Measurements from ENCODE around the gene CEP152. TPM values are rescaled to one million over a fixed set of nuclear protein-coding genes. Genes with fewer than 3 reads are reported as not detected.

Gene CEP152
- total RNA-seq, 5 donors from 2014 or later (not counting 1 experiment from before 2014, with no cell fraction given) = 6.6 to 11.4 (median 10.3) TPM

GRCh38 chr15:48777645-48778330 lies 33.1 kb downstream of the CEP152 start:
- H3K27ac Mint-ChIP-seq = no peak overlapping the region
- H3K4me3 Mint-ChIP-seq = no peak overlapping the region
- Histone ChIP-seq H3K27ac (ENCODE audit: low read length) (no peak overlapping the region), H3K4me1 (ENCODE audit: control insufficient read depth in 1 of 2, extremely low read depth in 1 of 2, insufficient read depth in 2 of 2, low read length in 2 of 2) (no peaks in the 10 kb centered on the region), H3K4me3 (ENCODE audit: control insufficient read depth in 1 of 2, extremely low read depth in 1 of 2, low read length in 1 of 2) (no peak overlapping the region), H3K36me3 (ENCODE audit: control insufficient read depth in 2 of 2, extremely low read depth in 1 of 2, insufficient read depth in 1 of 2, low read length in 1 of 2) (peaks cover 4 to 10% of the 10 kb centered on the region in 2 donors), H3K9me3 (no peaks in the 10 kb centered on the region), H3K27me3 (replicated peaks in 1 of 2; ENCODE audit: control insufficient read depth in 2 of 2, extremely low read depth in 1 of 2, insufficient read depth in 2 of 2, low read length in 1 of 2) (no peaks in the 10 kb centered on the region)
- H3K9me3 Mint-ChIP-seq = peaks cover 0 to 18% (median 7%) of the 10 kb centered on the region in 3 donors
- peaks cover 65% of the 10 kb centered on the region for H3K36me3 Mint-ChIP-seq
- CTCF ChIA-PET = no interaction called here
- no peaks in the 10 kb centered on the region for H3K4me1 Mint-ChIP-seq
- H3K27me3 Mint-ChIP-seq = no peaks in the 10 kb centered on the region
- no peak for DNase-seq
- no CpG with 5 or more reads among the region's 1 CpG for WGBS (ENCODE audit: insufficient coverage)
- ATAC-seq (replicated peaks in 1 of 4) = no peak
- POLR2A ChIA-PET = no interaction called here

GRCh38 chr15:48775546-48775945 lies 35.3 kb downstream of the CEP152 start:
- no peak for ATAC-seq (replicated peaks in 1 of 4)
- DNase-seq = no peak
- no peaks in the 10 kb centered on the region for H3K9me3 ChIP-seq
- H3K4me1 ChIP-seq (ENCODE audit: control insufficient read depth in 1 of 2, extremely low read depth in 1 of 2, insufficient read depth in 2 of 2, low read length in 2 of 2) = no peaks in the 10 kb centered on the region
- Mint-ChIP-seq H3K4me3 (no peak overlapping the region), H3K9me3 (peaks cover 0 to 18% (median 7%) of the 10 kb centered on the region in 3 donors), H3K4me1 (no peaks in the 10 kb centered on the region), H3K27me3 (no peaks in the 10 kb centered on the region), H3K27ac (no peak overlapping the region), H3K36me3 (peaks cover 61% of the 10 kb centered on the region)
- H3K4me3 ChIP-seq (ENCODE audit: control insufficient read depth in 1 of 2, extremely low read depth in 1 of 2, low read length in 1 of 2) = no peak overlapping the region
- peaks cover 0 to 1% of the 10 kb centered on the region in 2 donors for H3K36me3 ChIP-seq (ENCODE audit: control insufficient read depth in 2 of 2, extremely low read depth in 1 of 2, insufficient read depth in 1 of 2, low read length in 1 of 2)
- H3K27me3 ChIP-seq (replicated peaks in 1 of 2; ENCODE audit: control insufficient read depth in 2 of 2, extremely low read depth in 1 of 2, insufficient read depth in 2 of 2, low read length in 1 of 2) = no peaks in the 10 kb centered on the region
- ChIA-PET CTCF (interaction anchor here in 1 of 2 donors (0.5 kb wide), 2 partner anchors 17 to 1370 kb away, joined by 4 to 12 read pairs; no protein-coding TSS in a partner anchor), POLR2A (no interaction called here)
- no CpG with 5 or more reads among the region's 2 CpGs for whole genome bisulfite sequencing (ENCODE audit: insufficient coverage)
- no peak overlapping the region for H3K27ac ChIP-seq (ENCODE audit: low read length)

- Mint-ChIP-seq H3K4me3 (no peak overlapping the region), H3K9me3 (peaks cover 0 to 18% (median 7%) of the 10 kb centered on the region in 3 donors), H3K4me1 (no peaks in the 10 kb centered on the region), H3K36me3 (peaks cover 59% of the 10 kb centered on the region), H3K27ac (no peak overlapping the region), H3K27me3 (no peaks in the 10 kb centered on the region)
- CTCF ChIA-PET = no interaction called here
- POLR2A ChIA-PET = no interaction called here
- no peak overlapping the region for H3K27ac ChIP-seq (ENCODE audit: low read length)
- DNase-seq = no peak
- no peaks in the 10 kb centered on the region for H3K36me3 ChIP-seq (ENCODE audit: control insufficient read depth in 2 of 2, extremely low read depth in 1 of 2, insufficient read depth in 1 of 2, low read length in 1 of 2)
- H3K4me3 ChIP-seq (ENCODE audit: control insufficient read depth in 1 of 2, extremely low read depth in 1 of 2, low read length in 1 of 2) = no peak overlapping the region
- no peak for ATAC-seq (replicated peaks in 1 of 4)
- no peaks in the 10 kb centered on the region for H3K4me1 ChIP-seq (ENCODE audit: control insufficient read depth in 1 of 2, extremely low read depth in 1 of 2, insufficient read depth in 2 of 2, low read length in 2 of 2)
- H3K27me3 ChIP-seq (replicated peaks in 1 of 2; ENCODE audit: control insufficient read depth in 2 of 2, extremely low read depth in 1 of 2, insufficient read depth in 2 of 2, low read length in 1 of 2) = no peaks in the 10 kb centered on the region
- H3K9me3 ChIP-seq = no peaks in the 10 kb centered on the region
- whole genome bisulfite sequencing (ENCODE audit: insufficient coverage) = no CpG with 5 or more reads among the region's 1 CpG
Measured at GRCh38 chr15:48774484-48774883, 36.4 kb downstream of the CEP152 start.

GRCh38 chr15:48766196-48766595 lies 44.7 kb downstream of the CEP152 start:
- H3K4me1 Mint-ChIP-seq = no peaks in the 10 kb centered on the region
- H3K4me3 Mint-ChIP-seq = no peak overlapping the region
- H3K36me3 Mint-ChIP-seq = peaks cover 68% of the 10 kb centered on the region
- Histone ChIP-seq H3K4me1 (ENCODE audit: control insufficient read depth in 1 of 2, extremely low read depth in 1 of 2, insufficient read depth in 2 of 2, low read length in 2 of 2) (no peaks in the 10 kb centered on the region), H3K4me3 (ENCODE audit: control insufficient read depth in 1 of 2, extremely low read depth in 1 of 2, low read length in 1 of 2) (no peak overlapping the region), H3K36me3 (ENCODE audit: control insufficient read depth in 2 of 2, extremely low read depth in 1 of 2, insufficient read depth in 1 of 2, low read length in 1 of 2) (peaks cover 0 to 8% of the 10 kb centered on the region in 2 donors), H3K27ac (ENCODE audit: low read length) (no peak overlapping the region), H3K9me3 (no peaks in the 10 kb centered on the region), H3K27me3 (replicated peaks in 1 of 2; ENCODE audit: control insufficient read depth in 2 of 2, extremely low read depth in 1 of 2, insufficient read depth in 2 of 2, low read length in 1 of 2) (no peaks in the 10 kb centered on the region)
- ATAC-seq (replicated peaks in 1 of 4) (no peak), DNase-seq (no peak)
- no peaks in the 10 kb centered on the region for H3K27me3 Mint-ChIP-seq
- WGBS (ENCODE audit: insufficient coverage) = no CpG with 5 or more reads among the region's 4 CpGs
- no peaks in the 10 kb centered on the region for H3K9me3 Mint-ChIP-seq
- H3K27ac Mint-ChIP-seq = no peak overlapping the region
- CTCF ChIA-PET = no interaction called here
- POLR2A ChIA-PET = no interaction called here

- ATAC-seq (replicated peaks in 1 of 4) (no peak), DNase-seq (no peak)
- no peaks in the 10 kb centered on the region for H3K27me3 ChIP-seq (replicated peaks in 1 of 2; ENCODE audit: control insufficient read depth in 2 of 2, extremely low read depth in 1 of 2, insufficient read depth in 2 of 2, low read length in 1 of 2)
- H3K27ac ChIP-seq (ENCODE audit: low read length) = no peak overlapping the region
- no peaks in the 10 kb centered on the region for H3K4me1 Mint-ChIP-seq
- H3K9me3 Mint-ChIP-seq = no peaks in the 10 kb centered on the region
- no peaks in the 10 kb centered on the region for H3K9me3 ChIP-seq
- H3K36me3 ChIP-seq (ENCODE audit: control insufficient read depth in 2 of 2, extremely low read depth in 1 of 2, insufficient read depth in 1 of 2, low read length in 1 of 2) = peaks cover 0 to 11% of the 10 kb centered on the region in 2 donors
- no peak overlapping the region for H3K4me3 ChIP-seq (ENCODE audit: control insufficient read depth in 1 of 2, extremely low read depth in 1 of 2, low read length in 1 of 2)
- no peaks in the 10 kb centered on the region for H3K27me3 Mint-ChIP-seq
- peaks cover 66% of the 10 kb centered on the region for H3K36me3 Mint-ChIP-seq
- no CpG with 5 or more reads among the region's 4 CpGs for WGBS (ENCODE audit: insufficient coverage)
- H3K27ac Mint-ChIP-seq = no peak overlapping the region
- ChIA-PET POLR2A (no interaction called here), CTCF (no interaction called here)
- no peak overlapping the region for H3K4me3 Mint-ChIP-seq
- no peaks in the 10 kb centered on the region for H3K4me1 ChIP-seq (ENCODE audit: control insufficient read depth in 1 of 2, extremely low read depth in 1 of 2, insufficient read depth in 2 of 2, low read length in 2 of 2)
Measured at GRCh38 chr15:48765022-48765421, 45.8 kb downstream of the CEP152 start.

- H3K27me3 Mint-ChIP-seq = no peaks in the 10 kb centered on the region
- H3K36me3 Mint-ChIP-seq = peaks cover 57% of the 10 kb centered on the region
- POLR2A ChIA-PET = no interaction called here
- no peaks in the 10 kb centered on the region for H3K4me1 ChIP-seq (ENCODE audit: control insufficient read depth in 1 of 2, extremely low read depth in 1 of 2, insufficient read depth in 2 of 2, low read length in 2 of 2)
- no CpG with 5 or more reads among the region's 2 CpGs for WGBS (ENCODE audit: insufficient coverage)
- peaks cover 0 to 11% of the 10 kb centered on the region in 2 donors for H3K36me3 ChIP-seq (ENCODE audit: control insufficient read depth in 2 of 2, extremely low read depth in 1 of 2, insufficient read depth in 1 of 2, low read length in 1 of 2)
- no peak overlapping the region for H3K27ac ChIP-seq (ENCODE audit: low read length)
- H3K4me1 Mint-ChIP-seq = no peaks in the 10 kb centered on the region
- no peaks in the 10 kb centered on the region for H3K27me3 ChIP-seq (replicated peaks in 1 of 2; ENCODE audit: control insufficient read depth in 2 of 2, extremely low read depth in 1 of 2, insufficient read depth in 2 of 2, low read length in 1 of 2)
- H3K9me3 Mint-ChIP-seq = no peaks in the 10 kb centered on the region
- CTCF ChIA-PET = no interaction called here
- H3K27ac Mint-ChIP-seq = no peak overlapping the region
- H3K9me3 ChIP-seq = no peaks in the 10 kb centered on the region
- ATAC-seq (replicated peaks in 1 of 4) (no peak), DNase-seq (no peak)
- H3K4me3 Mint-ChIP-seq = no peak overlapping the region
- H3K4me3 ChIP-seq (ENCODE audit: control insufficient read depth in 1 of 2, extremely low read depth in 1 of 2, low read length in 1 of 2) = no peak overlapping the region
Measured at GRCh38 chr15:48761393-48762158, 49.3 kb downstream of the CEP152 start.

All from T-cell (primary cell).